HG03045 (cell line): ENCODE measurements around the gene COA5.

Experiments used
- ATAC-seq: cut with Tn5 transposase; IDR thresholded peaks from one replicate; pipeline ENCODE4 v1.9.1; 2021; ENCODE audit warnings: mild to moderate bottlenecking, moderate library complexity; ENCODE audit not compliant: unreplicated experiment

Gene COA5

GRCh38 chr2:98572676-98573075 lies 35.6 kb downstream of the COA5 start:
- no peak for ATAC-seq

GRCh38 chr2:98572211-98572610 lies 36.1 kb downstream of the COA5 start:
- ATAC-seq = no peak

- ATAC-seq = no peak
Observed at GRCh38 chr2:98571796-98572195, 36.5 kb downstream of the COA5 start.

GRCh38 chr2:98571121-98571701 lies 37.1 kb downstream of the COA5 start:
- no peak for ATAC-seq

GRCh38 chr2:98570356-98570755 lies 38.0 kb downstream of the COA5 start:
- no peak for ATAC-seq

GRCh38 chr2:98569915-98570314 lies 38.4 kb downstream of the COA5 start:
- no peak for ATAC-seq

- ATAC-seq = no peak
Observed at GRCh38 chr2:98569197-98569793, 39.0 kb downstream of the COA5 start.

- no peak for ATAC-seq
Observed at GRCh38 chr2:98568161-98568956, 40.0 kb downstream of the COA5 start.

- ATAC-seq = no peak
Observed at GRCh38 chr2:98565941-98566340, 42.4 kb downstream of the COA5 start.

- no peak for ATAC-seq
Observed at GRCh38 chr2:98565286-98565860, 42.9 kb downstream of the COA5 start.

GRCh38 chr2:98564541-98565132 lies 43.7 kb downstream of the COA5 start:
- no peak for ATAC-seq

GRCh38 chr2:98563394-98563793 lies 44.9 kb downstream of the COA5 start:
- no peak for ATAC-seq

- no peak for ATAC-seq
Observed at GRCh38 chr2:98561902-98562695, 46.2 kb downstream of the COA5 start.

- ATAC-seq = no peak
Observed at GRCh38 chr2:98561018-98561417, 47.3 kb downstream of the COA5 start.

- no peak for ATAC-seq
Observed at GRCh38 chr2:98560256-98560771, 48.0 kb downstream of the COA5 start.

GRCh38 chr2:98559581-98559980 lies 48.7 kb downstream of the COA5 start:
- ATAC-seq = no peak

- no peak for ATAC-seq
Observed at GRCh38 chr2:98558852-98559530, 49.3 kb downstream of the COA5 start.

GRCh38 chr2:98556344-98557033 lies 51.8 kb downstream of the COA5 start:
- ATAC-seq = no peak

GRCh38 chr2:98555696-98556095 lies 52.6 kb downstream of the COA5 start:
- no peak for ATAC-seq
